NCI-H2081 (cell line): ENCODE data around the gene TNFRSF12A.

ENCODE experiments used
- DNase-seq, 2 experiments: peaks; one replicate each; lab custom pipeline; 2025; lab: John Stamatoyannopoulos, UW

The TNFRSF12A gene

GRCh38 chr16:3020247-3020603 is at the start of gene TNFRSF12A:
TSS of gene TNFRSF12A (plus strand) at chr16:3020368. CDS start at chr16:3020398, 30 bp downstream.
- peak; percentile 68 to 76 for DNase-seq

GRCh38 chr16:2970563-2970962 is 49.6 kb upstream of the TNFRSF12A start:
- no peak for DNase-seq

GRCh38 chr16:2971134-2971984 is 48.8 kb upstream of the TNFRSF12A start:
- no peak for DNase-seq

- DNase-seq = peak; percentile 35 to 41
These were observed 48.0 kb upstream of the TNFRSF12A start for GRCh38 chr16:2971985-2972784.

GRCh38 chr16:2973093-2973492 is 47.1 kb upstream of the TNFRSF12A start:
- DNase-seq = no peak

- peak in 1 of 2 experiments; percentile 40 for DNase-seq
These were observed 46.4 kb upstream of the TNFRSF12A start for GRCh38 chr16:2973605-2974318.

GRCh38 chr16:2974319-2975056 is 45.7 kb upstream of the TNFRSF12A start:
- no peak for DNase-seq

- DNase-seq = no peak
These were observed 44.9 kb upstream of the TNFRSF12A start for GRCh38 chr16:2975161-2975795.

- no peak for DNase-seq
These were observed 44.0 kb upstream of the TNFRSF12A start for GRCh38 chr16:2976201-2976600.

- no peak for DNase-seq
These were observed 43.5 kb upstream of the TNFRSF12A start for GRCh38 chr16:2976673-2977072.

- DNase-seq = peak; percentile 88 to 95
These were observed 42.7 kb upstream of the TNFRSF12A start for GRCh38 chr16:2977440-2977839.

GRCh38 chr16:2979669-2980226 is 40.4 kb upstream of the TNFRSF12A start:
- no peak for DNase-seq

GRCh38 chr16:2980227-2981176 is 39.7 kb upstream of the TNFRSF12A start, which contains the start of gene PKMYT1:
TSS of gene PKMYT1 (minus strand) at chr16:2980446. CDS start at chr16:2979657, 789 bp downstream.
- DNase-seq = peak; percentile 87 to 91

- DNase-seq = no peak
These were observed 38.8 kb upstream of the TNFRSF12A start for GRCh38 chr16:2981177-2981898.

- DNase-seq = no peak
These were observed 38.3 kb upstream of the TNFRSF12A start for GRCh38 chr16:2981899-2982250.

- DNase-seq = no peak
These were observed 37.8 kb upstream of the TNFRSF12A start for GRCh38 chr16:2982402-2982801.

GRCh38 chr16:2983706-2984136 is 36.4 kb upstream of the TNFRSF12A start:
- peak; percentile 68 to 70 for DNase-seq

- no peak for DNase-seq
These were observed 34.7 kb upstream of the TNFRSF12A start for GRCh38 chr16:2985462-2985861.

- peak in 1 of 2 experiments; percentile 16 for DNase-seq
These were observed 34.2 kb upstream of the TNFRSF12A start for GRCh38 chr16:2985893-2986355.
